ENCODE measurements around the gene AOPEP. TPM values are rescaled to one million over a fixed set of nuclear protein-coding genes. Genes with fewer than 3 reads are reported as not detected.

Gene AOPEP
- polyA plus RNA-seq, 6 donors from 2014 or later = 5.2 to 11.8 (median 8.2) TPM

- Mint-ChIP-seq H3K9me3 (peaks cover 0 to 15% (median 3%) of the 10 kb centered on the region in 7 donors), H3K27ac (no peak overlapping the region), H3K27me3 (peaks cover 4 to 16% (median 12%) of the 10 kb centered on the region in 3 donors), H3K36me3 (peaks cover 0 to 6% of the 10 kb centered on the region in 2 donors), H3K4me1 (peaks cover under 1 to 9% (median 5%) of the 10 kb centered on the region in 3 donors), H3K4me3 (no peak overlapping the region)
- DNase-seq = no peak
- no peak for ATAC-seq (ENCODE audit: low read depth in 2 of 2)
These were observed 4.7 kb upstream of the AOPEP start for GRCh38 chr9:94721754-94722153.

- Mint-ChIP-seq H3K4me3 (peak overlapping the region in 5 of 8 donors; percentile 2 to 94 (median 51)), H3K27ac (peak overlapping the region in 3 of 6 donors; percentile 1 to 23 (median 14)), H3K9me3 (peaks cover 0 to 7% (median 0%) of the 10 kb centered on the region in 7 donors), H3K4me1 (peaks cover 16 to 17% (median 17%) of the 10 kb centered on the region in 3 donors), H3K27me3 (peaks cover 0 to 8% (median 0%) of the 10 kb centered on the region in 3 donors), H3K36me3 (peaks cover 0 to 6% of the 10 kb centered on the region in 2 donors)
- no peak for DNase-seq
- no peak for ATAC-seq (ENCODE audit: low read depth in 2 of 2)
These were observed 1.2 kb upstream of the AOPEP start for GRCh38 chr9:94725293-94725692.

GRCh38 chr9:94728719-94729118, 2.2 kb downstream of the AOPEP start:
- Mint-ChIP-seq H3K36me3 (peaks cover 0 to 3% of the 10 kb centered on the region in 2 donors), H3K27me3 (peaks cover 0 to 1% (median 0%) of the 10 kb centered on the region in 3 donors), H3K27ac (peak overlapping the region; percentile 17 to 93 (median 62)), H3K4me3 (peak overlapping the region in 1 of 8 donors; percentile 94), H3K4me1 (peaks cover 16 to 17% (median 17%) of the 10 kb centered on the region in 3 donors), H3K9me3 (no peaks in the 10 kb centered on the region)
- ATAC-seq (ENCODE audit: low read depth in 2 of 2) (no peak), DNase-seq (no peak)

- H3K9me3 Mint-ChIP-seq = no peaks in the 10 kb centered on the region
- peak overlapping the region in 2 of 6 donors; percentile 59 to 88 for H3K27ac Mint-ChIP-seq
- DNase-seq (no peak), ATAC-seq (ENCODE audit: low read depth in 2 of 2) (no peak)
- H3K27me3 Mint-ChIP-seq = no peaks in the 10 kb centered on the region
- peak overlapping the region in 1 of 8 donors; percentile 94 for H3K4me3 Mint-ChIP-seq
- peaks cover 0 to 7% of the 10 kb centered on the region in 2 donors for H3K36me3 Mint-ChIP-seq
- H3K4me1 Mint-ChIP-seq = peaks cover 16 to 17% (median 17%) of the 10 kb centered on the region in 3 donors
These were observed 2.7 kb downstream of the AOPEP start for GRCh38 chr9:94729199-94729598.

GRCh38 chr9:94734054-94734754, 7.7 kb downstream of the AOPEP start:
- no peak overlapping the region for H3K4me3 Mint-ChIP-seq
- DNase-seq (no peak), ATAC-seq (ENCODE audit: low read depth in 2 of 2) (no peak)
- H3K27me3 Mint-ChIP-seq = no peaks in the 10 kb centered on the region
- H3K36me3 Mint-ChIP-seq = peaks cover 0 to 15% of the 10 kb centered on the region in 2 donors
- peaks cover 3 to 10% (median 7%) of the 10 kb centered on the region in 3 donors for H3K4me1 Mint-ChIP-seq
- H3K9me3 Mint-ChIP-seq = no peaks in the 10 kb centered on the region
- H3K27ac Mint-ChIP-seq = peak overlapping the region in 2 of 6 donors; percentile 38 to 50

GRCh38 chr9:94736759-94737158, 10.3 kb downstream of the AOPEP start:
- ATAC-seq (ENCODE audit: low read depth in 2 of 2) (no peak), DNase-seq (no peak)
- Mint-ChIP-seq H3K4me3 (no peak overlapping the region), H3K9me3 (no peaks in the 10 kb centered on the region), H3K36me3 (peaks cover 0 to 20% of the 10 kb centered on the region in 2 donors), H3K27ac (peak overlapping the region in 1 of 6 donors; percentile 15), H3K4me1 (peaks cover 4 to 20% (median 8%) of the 10 kb centered on the region in 3 donors), H3K27me3 (no peaks in the 10 kb centered on the region)

- H3K27ac Mint-ChIP-seq = peak overlapping the region in 1 of 6 donors; percentile 52
- peaks cover 13 to 23% of the 10 kb centered on the region in 2 donors for H3K36me3 Mint-ChIP-seq
- peaks cover 14 to 36% (median 21%) of the 10 kb centered on the region in 3 donors for H3K4me1 Mint-ChIP-seq
- H3K9me3 Mint-ChIP-seq = no peaks in the 10 kb centered on the region
- DNase-seq (no peak), ATAC-seq (ENCODE audit: low read depth in 2 of 2) (no peak)
- H3K27me3 Mint-ChIP-seq = no peaks in the 10 kb centered on the region
- no peak overlapping the region for H3K4me3 Mint-ChIP-seq
These were observed 13.8 kb downstream of the AOPEP start for GRCh38 chr9:94740145-94740840.

- Mint-ChIP-seq H3K27ac (peak overlapping the region in 1 of 6 donors; percentile 1), H3K4me3 (no peak overlapping the region), H3K27me3 (no peaks in the 10 kb centered on the region), H3K4me1 (peaks cover 18 to 44% (median 27%) of the 10 kb centered on the region in 3 donors), H3K9me3 (peaks cover 0 to 11% (median 3%) of the 10 kb centered on the region in 7 donors), H3K36me3 (peaks cover 17 to 19% of the 10 kb centered on the region in 2 donors)
- DNase-seq = no peak
- no peak for ATAC-seq (ENCODE audit: low read depth in 2 of 2)
These were observed 15.4 kb downstream of the AOPEP start for GRCh38 chr9:94741866-94742265.

GRCh38 chr9:94743035-94743954, 16.8 kb downstream of the AOPEP start:
- Mint-ChIP-seq H3K9me3 (peaks cover 1 to 15% (median 4%) of the 10 kb centered on the region in 7 donors), H3K4me1 (peaks cover 18 to 42% (median 27%) of the 10 kb centered on the region in 3 donors), H3K36me3 (peaks cover 17 to 26% of the 10 kb centered on the region in 2 donors), H3K27me3 (no peaks in the 10 kb centered on the region), H3K4me3 (peak overlapping the region in 1 of 8 donors; percentile 40), H3K27ac (peak overlapping the region in 5 of 6 donors; percentile 7 to 87 (median 67))
- ATAC-seq (ENCODE audit: low read depth in 2 of 2) (no peak), DNase-seq (no peak)

- no peak overlapping the region for H3K4me3 Mint-ChIP-seq
- peak overlapping the region in 4 of 6 donors; percentile 47 to 69 (median 49) for H3K27ac Mint-ChIP-seq
- H3K36me3 Mint-ChIP-seq = peaks cover 25 to 44% of the 10 kb centered on the region in 2 donors
- peak; percentile 35 for DNase-seq
- peaks cover 16 to 31% (median 23%) of the 10 kb centered on the region in 3 donors for H3K4me1 Mint-ChIP-seq
- ATAC-seq (ENCODE audit: low read depth in 2 of 2) = peak; percentile 90 to 96
- H3K27me3 Mint-ChIP-seq = no peaks in the 10 kb centered on the region
- H3K9me3 Mint-ChIP-seq = peaks cover 8 to 36% (median 20%) of the 10 kb centered on the region in 7 donors
These were observed 19.5 kb downstream of the AOPEP start for GRCh38 chr9:94745806-94746540.

- DNase-seq (no peak), ATAC-seq (ENCODE audit: low read depth in 2 of 2) (no peak)
- H3K4me3 Mint-ChIP-seq = no peak overlapping the region
- peaks cover 15 to 28% (median 22%) of the 10 kb centered on the region in 3 donors for H3K4me1 Mint-ChIP-seq
- H3K36me3 Mint-ChIP-seq = peaks cover 24 to 44% of the 10 kb centered on the region in 2 donors
- no peak overlapping the region for H3K27ac Mint-ChIP-seq
- H3K9me3 Mint-ChIP-seq = peaks cover 8 to 38% (median 22%) of the 10 kb centered on the region in 7 donors
- no peaks in the 10 kb centered on the region for H3K27me3 Mint-ChIP-seq
These were observed 20.3 kb downstream of the AOPEP start for GRCh38 chr9:94746541-94747370.
